ENCODE measurements around the gene PRKCE.

- TF ChIP-seq TAF1 (IDR thresholded peaks at IDR 0.05; ENCODE audit: borderline replicate concordance, low read depth, low read length) (no peak), POLR2A (IDR thresholded peaks at IDR 0.05; ENCODE audit: low read depth, low read length) (no peak)
Observed at GRCh38 chr2:45973426-45973825, 322.0 kb downstream of the PRKCE start.
